AG04450 (cell line): Measurements from ENCODE around the gene FSTL4. TPM values are rescaled to one million over a fixed set of nuclear protein-coding genes. Genes with fewer than 3 reads are reported as not detected.

Source experiments
- CTCF ChIA-PET: fragments of 300-600, 350-600 bp; formaldehyde crosslinking; extraction: SDS; loops from one replicate; lab custom pipeline; 2022; ENCODE audit warnings: antibody characterized with exemption, inconsistent platforms; lab: Charles Lee
- POLR2A ChIA-PET: fragments of 350-600 bp; formaldehyde crosslinking; extraction: SDS; loops from one replicate; lab custom pipeline; 2021; ENCODE audit warnings: antibody characterized with exemption, inconsistent platforms; lab: Yijun Ruan, JAX
- DNase-seq: peaks from one replicate; pipeline ENCODE4 v3.0.0-alpha.2; 2011; ENCODE audit warnings: low read depth, low spot score
- H3K27ac ChIP-seq: one replicate; pipeline ENCODE4 v1.5.1; 2012; ENCODE audit warnings: low read depth, low read length, control low read depth
- H3K27me3 ChIP-seq: one replicate; pipeline ENCODE4 v1.6.0; 2012; ENCODE audit warnings: low read length; ENCODE audit not compliant: control insufficient read depth, insufficient read depth
- H3K4me3 ChIP-seq: 2 replicates; pipeline ENCODE4 v1.5.1; 2011; ENCODE audit warnings: mild to moderate bottlenecking, low read depth, low read length, control low read depth
- H3K9me3 ChIP-seq: 2 replicates; pipeline ENCODE4 v1.5.1; 2012; ENCODE audit warnings: low read length; ENCODE audit not compliant: control insufficient read depth, insufficient read depth
- CTCF ChIP-seq: IDR thresholded peaks from 2 replicates; pipeline ENCODE4 v1.5.1; 2011; ENCODE audit warnings: low read depth, low read length, control low read depth, inconsistent platforms
- polyA plus RNA-seq: library from polyadenylated mRNA; depleted of rRNA; stranded (reverse); fragments of >200 nt; gene quantifications from 2 replicates; pipeline ENCODE4 v1.2.3, GENCODE V29; 2011

The FSTL4 gene
- polyA plus RNA-seq, 1 experiment: 0.11 TPM

- POLR2A ChIA-PET: interaction anchor here (0.6 kb wide), 1 partner anchor 507 kb away, joined by 4 read pairs; no protein-coding TSS in a partner anchor
- H3K27ac ChIP-seq: no peak overlapping the region
- no peaks in the 10 kb centered on the region for H3K9me3 ChIP-seq
- CTCF ChIA-PET: interaction anchor here (1.5 kb wide), 1 partner anchor 12 kb away, joined by 3 read pairs; no protein-coding TSS in a partner anchor
- H3K27me3 ChIP-seq: peaks cover 12% of the 10 kb centered on the region
- DNase-seq: no peak
- no peak overlapping the region for H3K4me3 ChIP-seq
- TF ChIP-seq CTCF: no peak
These were observed 337.8 kb downstream of the FSTL4 start for GRCh38 chr5:133274597-133274935.

GRCh38 chr5:133273661-133274596 is 338.4 kb downstream of the FSTL4 start:
- no peaks in the 10 kb centered on the region for H3K9me3 ChIP-seq
- DNase-seq: no peak
- POLR2A ChIA-PET: no interaction called here
- CTCF ChIA-PET: interaction anchor here (1.5 kb wide), 1 partner anchor 12 kb away, joined by 3 read pairs; no protein-coding TSS in a partner anchor
- H3K27ac ChIP-seq: no peak overlapping the region
- H3K27me3 ChIP-seq: peaks cover 13% of the 10 kb centered on the region
- no peak overlapping the region for H3K4me3 ChIP-seq
- no peak for TF ChIP-seq CTCF

GRCh38 chr5:133272345-133272744 is 340.0 kb downstream of the FSTL4 start:
- no peak for DNase-seq
- TF ChIP-seq CTCF: no peak
- Histone ChIP-seq H3K9me3 (no peaks in the 10 kb centered on the region), H3K27ac (no peak overlapping the region), H3K27me3 (peaks cover 13% of the 10 kb centered on the region), H3K4me3 (no peak overlapping the region)
- CTCF ChIA-PET: no interaction called here
- POLR2A ChIA-PET: no interaction called here

DNA sequence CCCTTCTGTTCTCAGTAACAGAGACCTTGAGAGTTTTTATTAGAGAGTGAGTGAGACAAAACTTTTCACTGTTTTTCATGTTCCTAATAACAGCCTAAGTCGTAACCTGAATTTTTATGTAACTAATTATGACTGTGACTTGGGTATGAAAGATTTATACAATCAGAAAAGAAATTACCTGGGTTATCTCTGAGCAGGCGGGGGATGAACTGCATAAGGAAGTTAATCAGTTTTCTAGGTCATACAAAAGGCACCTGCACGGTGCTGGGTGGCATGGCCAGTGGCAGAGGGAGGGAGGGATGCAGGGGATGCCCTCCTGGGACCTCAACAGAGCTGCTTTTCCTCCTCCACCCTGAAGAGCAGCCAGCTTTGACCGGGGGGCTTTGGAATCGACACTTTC is 340.7 kb downstream of the FSTL4 start:
- Histone ChIP-seq H3K9me3 (no peaks in the 10 kb centered on the region), H3K27ac (no peak overlapping the region), H3K4me3 (no peak overlapping the region), H3K27me3 (peaks cover 14% of the 10 kb centered on the region)
- CTCF ChIA-PET: no interaction called here
- POLR2A ChIA-PET: no interaction called here
- DNase-seq: no peak
- no peak for TF ChIP-seq CTCF

DNA sequence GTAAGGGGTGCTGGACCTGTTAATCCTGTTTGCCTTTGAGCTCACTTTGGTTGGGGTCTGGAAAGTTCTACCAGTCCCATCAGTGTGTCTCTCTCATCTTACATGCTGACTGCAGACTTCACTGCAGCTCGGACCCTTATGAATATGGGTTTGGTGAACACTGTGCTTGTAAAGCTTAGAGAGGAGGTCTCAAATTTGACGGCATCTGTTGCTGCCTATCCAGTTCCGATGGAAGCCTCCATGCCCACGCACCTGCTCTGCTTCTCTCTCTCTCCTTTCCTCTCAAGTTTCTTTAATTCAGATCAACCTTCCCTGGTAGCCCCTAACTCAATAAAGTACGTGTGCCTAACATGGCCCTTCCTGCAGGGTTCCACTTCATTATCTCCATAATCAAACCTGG is 342.6 kb downstream of the FSTL4 start:
- ChIA-PET POLR2A (no interaction called here), CTCF (no interaction called here)
- peaks cover 24% of the 10 kb centered on the region for H3K27me3 ChIP-seq

More for the DNA sequence above, 342.6 kb downstream of the FSTL4 start:
- TF ChIP-seq CTCF: no peak
- no peak for DNase-seq
- H3K27ac ChIP-seq: no peak overlapping the region
- no peaks in the 10 kb centered on the region for H3K9me3 ChIP-seq
- H3K4me3 ChIP-seq: no peak overlapping the region
